NCI-H1092 (cell line): Measurements from ENCODE around the gene MBD6.

ENCODE experiments used
- DNase-seq: peaks from one replicate; lab custom pipeline; 2025; lab: John Stamatoyannopoulos, UW

Gene MBD6

GRCh38 chr12:57528831-57529555 lies 6.4 kb downstream of the MBD6 start:
- no peak for DNase-seq

- DNase-seq = no peak
Observed at GRCh38 chr12:57529831-57530230, 7.2 kb downstream of the MBD6 start.

GRCh38 chr12:57530396-57531142 lies 7.9 kb downstream of the MBD6 start:
- DNase-seq = no peak

GRCh38 chr12:57531836-57532235 lies 9.2 kb downstream of the MBD6 start:
- DNase-seq = no peak

- DNase-seq = no peak
Observed at GRCh38 chr12:57533108-57533507, 10.5 kb downstream of the MBD6 start.

- DNase-seq = no peak
Observed at GRCh38 chr12:57534250-57534649, 11.6 kb downstream of the MBD6 start.

- no peak for DNase-seq
Observed at GRCh38 chr12:57534991-57535543, 12.4 kb downstream of the MBD6 start.

- DNase-seq = no peak
Observed at GRCh38 chr12:57535764-57536596, 13.4 kb downstream of the MBD6 start.

GRCh38 chr12:57536597-57536942 lies 13.9 kb downstream of the MBD6 start:
- no peak for DNase-seq

- no peak for DNase-seq
Observed at GRCh38 chr12:57539134-57539768, 16.6 kb downstream of the MBD6 start.

GRCh38 chr12:57541001-57541400 lies 18.4 kb downstream of the MBD6 start:
- no peak for DNase-seq

- no peak for DNase-seq
Observed at GRCh38 chr12:57541717-57542116, 19.1 kb downstream of the MBD6 start.

- DNase-seq = no peak
Observed at GRCh38 chr12:57543581-57543980, 21.0 kb downstream of the MBD6 start.

GRCh38 chr12:57545809-57546437 lies 23.3 kb downstream of the MBD6 start:
- no peak for DNase-seq

- peak; percentile 94 for DNase-seq
Observed at GRCh38 chr12:57546438-57547287, 24.0 kb downstream of the MBD6 start, which contains the start of gene DCTN2. DCTN2 (minus strand) TSS chr12:57547192; CDS start chr12:57547063, 129 bp downstream.

- DNase-seq = no peak
Observed at GRCh38 chr12:57547288-57548012, 24.8 kb downstream of the MBD6 start.

GRCh38 chr12:57548013-57548315 lies 25.3 kb downstream of the MBD6 start:
- DNase-seq = no peak

- DNase-seq = no peak
Observed at GRCh38 chr12:57548488-57548887, 25.9 kb downstream of the MBD6 start.

GRCh38 chr12:57549203-57549908 lies 26.7 kb downstream of the MBD6 start:
- no peak for DNase-seq
